Central memory CD4-positive, alpha-beta T cell (primary cell): ENCODE measurements around the gene NME4.
A peak's percentile ranks its signal among the peaks of the same experiment; 100 is the strongest.

ENCODE experiments used
- DNase-seq: peaks from one replicate; pipeline ENCODE4 v3.0.0; 2022

Gene NME4

DNA sequence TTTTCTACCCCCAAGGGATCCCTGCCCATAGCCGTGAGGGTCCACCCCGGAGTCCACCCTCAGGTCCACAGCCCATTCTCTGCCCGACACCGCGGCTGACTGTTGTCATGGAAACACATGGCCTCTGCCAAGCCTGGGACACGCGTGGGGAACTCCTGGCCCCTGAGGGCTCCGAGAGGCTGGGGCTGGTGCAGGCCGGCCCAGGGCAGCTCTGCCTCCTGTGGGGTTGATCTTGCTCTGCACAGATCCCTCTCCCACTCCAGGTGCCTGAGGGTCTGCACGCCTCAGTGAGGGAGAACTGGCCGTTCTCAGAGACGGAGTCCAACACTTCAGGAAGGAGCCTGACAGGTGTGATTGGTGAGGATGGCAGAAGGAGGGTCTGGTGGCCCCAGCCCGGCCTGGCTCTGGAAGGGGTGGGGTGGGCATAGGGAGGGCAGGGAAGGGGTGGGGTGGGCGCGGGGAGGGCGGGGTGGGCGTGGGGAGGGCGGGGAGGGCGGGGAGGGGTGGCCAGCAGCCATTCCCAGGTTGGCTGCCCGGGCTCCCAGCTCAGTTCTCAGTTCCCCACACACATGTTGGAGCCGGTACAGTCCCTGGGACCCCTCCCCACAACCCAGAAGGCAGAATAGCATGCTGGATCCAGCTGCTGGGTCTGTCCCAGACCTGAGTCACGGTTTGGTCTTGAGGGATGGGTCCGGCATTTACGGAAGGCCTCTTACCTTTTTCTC, 33.1 kb upstream of the NME4 start:
- DNase-seq, result no peak

DNA sequence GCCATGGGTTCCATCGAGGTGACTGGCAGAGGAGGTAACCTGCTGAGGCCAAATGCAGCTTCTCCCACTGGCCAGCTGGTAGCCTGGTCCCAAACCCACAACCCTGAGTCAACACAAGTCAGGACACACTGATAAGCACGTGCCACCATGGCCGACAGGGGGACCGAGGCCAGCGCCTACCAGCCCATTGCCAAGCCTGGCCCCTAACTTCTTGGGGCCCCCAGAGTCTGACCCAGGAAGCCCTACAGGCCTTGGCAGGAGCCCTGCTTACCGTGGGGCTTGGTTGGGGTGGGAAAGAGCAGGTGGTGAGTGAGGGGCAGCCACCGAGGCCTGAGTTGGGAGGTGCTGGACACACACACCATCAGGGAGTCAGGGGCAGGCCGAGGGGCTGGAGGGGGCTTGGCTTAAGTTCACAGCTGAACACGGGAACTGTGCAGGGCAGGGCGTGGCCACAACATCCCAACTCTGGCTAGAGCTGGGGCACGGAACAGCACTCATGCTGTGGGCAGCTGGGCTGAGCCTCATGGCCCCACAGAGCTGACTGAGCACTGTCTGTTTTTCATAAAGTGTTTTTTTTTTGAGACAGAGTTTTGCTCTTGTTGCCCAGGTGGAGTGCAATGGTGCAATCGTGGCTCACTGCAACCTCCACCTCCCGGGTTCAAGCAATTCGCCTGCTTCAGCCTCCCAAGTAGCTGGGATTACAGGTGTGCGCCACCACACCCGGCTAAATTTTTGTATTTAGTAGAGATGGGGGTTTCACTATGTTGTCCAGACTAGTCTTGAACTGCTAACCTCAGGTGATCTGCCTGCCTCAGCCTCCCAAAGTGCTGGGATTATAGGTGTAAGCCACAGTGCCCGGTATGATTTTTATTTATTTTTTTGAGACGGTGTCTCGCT, 32.2 kb upstream of the NME4 start:
- no peak for DNase-seq

DNA sequence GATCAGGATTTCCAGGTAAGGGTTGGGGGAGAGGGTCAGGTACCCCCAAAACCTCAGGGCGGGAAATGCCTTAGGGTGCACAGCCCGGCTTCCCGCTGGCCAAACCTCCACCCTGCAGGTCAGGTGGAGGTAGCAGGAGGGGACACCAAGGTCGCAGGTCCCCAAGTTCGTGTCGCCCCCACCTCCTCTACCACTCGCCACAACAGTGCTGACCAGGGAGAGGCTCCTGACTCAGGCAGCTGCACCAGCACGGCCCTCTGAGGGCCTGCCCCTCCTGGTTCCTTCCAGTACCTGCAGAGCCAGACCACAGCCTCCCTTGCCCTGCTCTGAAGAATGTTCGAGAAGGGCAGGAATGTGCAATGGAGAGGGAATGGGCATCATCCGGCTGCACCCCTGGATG, 30.5 kb upstream of the NME4 start:
- DNase-seq, result no peak

DNA sequence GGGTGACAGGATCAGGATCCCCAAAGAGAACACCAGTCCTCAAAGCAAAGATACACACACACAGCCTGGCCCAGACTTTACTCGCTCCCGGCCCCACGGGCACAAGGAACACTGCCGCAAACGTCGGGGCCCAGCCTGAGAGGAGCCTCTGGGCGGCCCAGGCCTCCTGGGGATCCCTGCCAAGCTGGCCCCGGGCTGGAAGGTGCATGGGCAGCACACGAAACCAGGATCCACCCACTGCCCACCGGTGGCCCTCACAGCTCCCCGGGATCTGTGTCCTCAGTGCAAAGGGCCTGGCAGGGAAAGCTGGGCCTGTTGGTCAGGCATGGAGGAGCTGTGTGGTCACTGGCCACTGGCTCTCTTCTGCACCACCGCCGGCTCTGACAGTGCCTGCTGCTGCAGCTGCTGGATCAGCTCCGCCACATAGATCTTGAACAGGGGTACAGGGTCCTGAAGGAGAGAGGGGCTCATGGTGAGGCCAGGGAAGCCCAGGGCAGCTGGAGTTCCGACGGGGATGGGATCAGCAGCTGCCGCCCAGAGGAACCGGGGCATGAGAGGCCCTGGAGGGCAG, 29.6 kb upstream of the NME4 start:
- no peak for DNase-seq

DNA sequence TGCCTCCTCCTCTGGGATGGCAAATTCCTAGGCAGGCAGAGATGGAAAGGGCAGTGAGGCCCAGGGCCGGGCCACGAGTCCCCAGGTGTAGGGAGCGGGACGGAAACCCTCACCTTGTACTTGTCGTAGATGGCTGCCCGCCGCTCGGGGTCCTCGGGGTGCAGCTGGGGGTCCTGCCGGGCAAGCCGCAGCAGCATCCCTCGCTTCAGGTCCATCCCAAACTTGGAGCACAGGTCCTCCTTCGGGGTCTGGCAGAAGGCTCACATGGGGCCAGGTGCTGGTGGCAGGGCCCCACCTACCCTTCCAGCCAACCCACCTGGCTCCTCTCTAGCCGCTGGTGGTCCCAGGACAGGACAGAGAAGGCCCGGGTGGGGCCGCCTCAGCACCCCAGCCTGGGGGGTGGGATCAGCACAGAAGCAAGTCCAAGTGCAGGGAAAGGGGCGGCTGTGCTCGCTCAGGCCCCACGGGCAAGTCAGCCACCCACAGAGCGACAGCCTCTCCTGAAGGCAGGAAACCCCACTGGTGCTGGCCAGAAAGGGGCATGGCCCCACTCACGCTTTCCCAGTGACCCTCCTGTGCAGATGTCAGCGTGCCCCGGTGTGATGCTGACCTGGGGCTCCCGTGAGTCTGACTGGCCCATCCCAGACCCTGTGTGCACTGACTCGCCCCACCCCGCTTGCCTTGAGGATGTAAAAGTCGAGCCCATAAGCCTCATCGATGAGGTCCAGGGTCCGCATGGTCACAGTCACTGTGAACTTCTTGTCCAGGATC, 28.4 kb upstream of the NME4 start:
- no peak for DNase-seq

DNA sequence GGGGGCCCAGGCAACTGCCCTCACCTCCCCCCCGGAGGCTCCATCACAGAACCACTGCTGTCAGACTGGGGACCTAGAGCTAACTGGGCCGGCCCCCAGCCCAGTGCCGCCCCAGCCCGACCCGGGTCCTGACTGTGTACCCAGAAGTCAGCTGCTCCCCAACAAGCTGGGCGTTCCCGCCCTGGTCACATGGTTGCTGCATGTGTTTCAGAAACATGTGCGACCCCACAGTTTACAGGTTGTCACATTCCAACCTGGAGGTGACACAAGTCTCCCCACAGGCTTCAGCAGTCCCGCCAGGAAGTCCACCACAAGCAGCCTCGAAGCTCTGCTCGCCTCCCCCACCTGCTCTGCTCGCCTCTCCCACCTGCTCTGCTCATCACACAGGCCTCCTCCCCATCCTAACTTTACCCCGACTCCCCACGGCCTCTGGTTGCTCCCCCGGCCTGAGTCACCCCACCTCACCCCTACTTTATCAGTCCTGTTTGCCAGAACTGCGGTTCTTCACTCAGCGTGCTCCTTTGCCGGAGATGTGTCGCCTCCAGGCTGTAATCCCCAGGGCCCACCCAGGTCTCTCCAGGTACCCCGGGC, 27.6 kb upstream of the NME4 start:
- DNase-seq, result no peak

DNA sequence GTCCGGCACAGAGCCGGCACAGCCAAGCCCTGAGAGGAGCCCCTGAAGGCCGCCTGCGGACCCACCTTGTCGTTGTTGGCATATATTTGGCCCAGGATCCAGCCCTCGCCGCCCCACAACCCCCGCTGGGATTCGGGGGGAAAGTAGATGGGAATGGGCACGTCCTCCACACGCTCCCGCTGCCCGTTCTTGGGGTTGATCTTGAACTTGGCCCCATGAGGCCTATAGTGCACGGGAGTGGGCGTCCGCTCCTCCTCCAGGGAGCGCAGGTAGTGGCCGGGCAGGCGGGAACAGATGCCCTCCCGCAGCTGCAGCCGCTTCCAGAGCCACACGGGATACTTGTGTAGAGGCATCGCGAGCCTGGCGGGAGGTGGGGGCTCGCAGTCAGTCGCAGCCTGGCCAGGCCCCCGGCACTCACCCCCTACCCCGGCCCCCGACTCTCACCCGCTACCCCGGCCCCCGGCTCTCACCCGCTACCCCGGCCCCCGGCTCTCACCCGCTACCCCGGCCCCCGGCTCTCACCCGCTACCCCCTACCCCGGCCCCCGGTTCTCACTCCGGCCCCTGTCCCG, 27.0 kb upstream of the NME4 start:
- DNase-seq, result no peak

DNA sequence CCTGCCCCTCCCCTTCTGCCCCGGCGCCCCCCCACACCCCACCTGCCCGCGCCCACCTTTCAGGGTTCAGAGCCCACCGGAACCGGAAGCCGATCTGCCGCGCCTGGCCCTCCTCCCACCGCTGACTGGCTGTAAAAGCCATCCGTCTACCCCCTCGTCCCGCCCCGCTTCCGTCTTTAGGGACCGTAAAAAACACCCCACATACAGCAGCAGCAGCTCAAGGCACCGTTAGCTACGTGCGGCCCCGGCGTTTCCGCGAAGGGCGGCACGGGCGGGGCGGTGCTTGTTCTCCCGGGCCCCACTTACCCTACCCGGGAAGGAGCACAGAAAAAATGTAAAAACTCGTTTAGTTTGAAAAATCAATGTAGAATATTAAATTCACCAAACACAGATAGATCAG, 26.6 kb upstream of the NME4 start, which contains the start of gene MRPL28:
MRPL28 (minus strand) TSS at position 96 of the 400 bp plus-strand sequence. CDS start 320 bp downstream, outside the sequence.
- DNase-seq, result peak; percentile 87

DNA sequence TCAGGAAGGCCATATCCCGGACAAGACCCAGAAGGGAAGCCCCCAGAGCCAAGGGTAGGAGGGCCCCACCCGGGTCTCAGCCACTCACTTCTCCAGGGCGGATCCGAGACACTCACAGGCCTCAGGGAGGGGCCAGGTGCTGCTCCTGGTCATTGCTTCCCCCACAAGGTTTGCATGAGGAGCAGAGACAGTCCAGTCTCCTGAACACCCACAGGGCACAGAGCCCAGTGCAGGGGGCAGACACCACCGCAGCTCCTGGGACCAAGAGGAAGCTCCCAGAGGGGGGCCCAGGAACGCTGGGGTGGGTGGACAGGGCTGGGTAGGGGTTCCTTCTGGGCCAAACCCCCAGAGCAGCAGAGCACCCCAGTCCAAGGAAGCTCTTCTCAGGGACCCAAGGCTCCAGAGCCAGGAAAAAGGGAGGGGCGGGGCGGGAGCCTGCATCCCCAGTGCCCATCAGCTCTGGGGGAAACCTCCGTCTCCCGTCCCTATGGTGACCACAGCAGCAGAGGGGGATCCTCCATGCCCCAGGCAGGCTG, 26.0 kb upstream of the NME4 start:
- no peak for DNase-seq

DNA sequence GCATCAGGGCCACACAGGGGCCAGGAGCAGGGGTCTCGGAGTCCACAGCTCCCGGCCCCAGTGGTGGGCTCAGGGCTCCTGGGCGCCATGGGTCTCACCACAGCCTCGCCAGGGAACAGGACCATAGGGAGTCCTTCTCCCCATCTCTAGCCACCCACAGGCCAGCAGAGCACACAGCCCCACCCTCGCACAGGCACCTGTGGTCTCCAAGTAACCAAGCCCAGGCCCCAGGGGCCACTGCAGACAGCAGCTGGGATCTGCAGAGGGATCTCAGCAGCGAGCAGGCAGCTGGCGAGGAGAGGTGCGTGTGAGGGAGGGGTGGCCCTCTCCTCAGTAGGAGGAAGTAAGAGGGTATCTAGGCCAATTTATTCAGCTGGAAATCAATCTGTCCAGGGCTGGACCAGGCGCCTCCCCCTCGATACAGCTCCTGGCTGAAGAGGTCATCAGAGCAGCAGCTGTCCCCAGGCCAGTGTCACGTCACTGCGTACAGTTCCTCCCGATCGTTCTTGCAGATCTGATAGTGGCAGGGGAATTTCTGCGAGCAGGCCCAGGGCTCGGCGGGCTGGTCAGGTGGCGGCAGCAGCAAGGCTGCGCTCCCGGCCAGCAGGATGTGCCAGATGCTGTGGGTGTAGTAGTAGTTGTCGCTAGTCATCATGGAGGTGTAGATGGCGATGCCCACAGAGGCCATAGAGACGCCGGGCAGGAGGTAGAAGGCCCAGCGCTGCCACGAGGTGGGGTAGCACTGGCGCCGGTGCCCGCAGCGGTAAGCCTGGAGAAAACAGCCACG, 25.3 kb upstream of the NME4 start:
- DNase-seq, result no peak

DNA sequence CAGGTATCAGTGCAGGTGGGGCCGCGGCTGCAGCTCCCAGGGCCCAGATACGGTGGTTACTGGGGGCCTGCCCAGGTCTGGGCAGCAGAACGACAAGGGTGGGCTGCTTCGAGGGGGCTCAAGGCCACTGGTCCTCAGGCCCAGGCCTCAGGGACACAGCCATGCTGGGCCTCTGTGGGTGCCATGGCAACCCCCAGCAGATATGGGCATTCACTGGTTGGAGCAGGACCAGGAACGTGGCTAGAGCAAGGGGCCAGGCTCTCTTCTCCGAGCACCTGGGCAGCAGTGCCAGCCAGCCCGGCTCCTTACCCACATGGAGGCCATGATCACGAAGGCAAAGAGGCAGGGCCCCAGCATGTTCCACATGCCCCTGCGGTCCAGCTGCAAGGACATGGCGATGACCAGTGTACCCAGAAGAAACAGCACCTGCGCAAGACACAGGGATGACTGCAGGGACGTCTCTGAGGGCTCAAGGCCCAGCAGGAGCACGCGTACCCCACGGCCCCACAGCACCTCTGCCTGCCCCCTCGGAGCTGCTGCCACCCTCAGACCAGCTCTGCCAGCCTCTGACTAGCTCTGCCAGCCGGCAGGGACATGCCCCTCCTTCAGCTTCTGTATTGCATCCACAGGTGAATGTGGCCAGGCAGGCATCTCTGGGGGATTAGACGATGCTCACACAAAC, 24.6 kb upstream of the NME4 start:
- no peak for DNase-seq

DNA sequence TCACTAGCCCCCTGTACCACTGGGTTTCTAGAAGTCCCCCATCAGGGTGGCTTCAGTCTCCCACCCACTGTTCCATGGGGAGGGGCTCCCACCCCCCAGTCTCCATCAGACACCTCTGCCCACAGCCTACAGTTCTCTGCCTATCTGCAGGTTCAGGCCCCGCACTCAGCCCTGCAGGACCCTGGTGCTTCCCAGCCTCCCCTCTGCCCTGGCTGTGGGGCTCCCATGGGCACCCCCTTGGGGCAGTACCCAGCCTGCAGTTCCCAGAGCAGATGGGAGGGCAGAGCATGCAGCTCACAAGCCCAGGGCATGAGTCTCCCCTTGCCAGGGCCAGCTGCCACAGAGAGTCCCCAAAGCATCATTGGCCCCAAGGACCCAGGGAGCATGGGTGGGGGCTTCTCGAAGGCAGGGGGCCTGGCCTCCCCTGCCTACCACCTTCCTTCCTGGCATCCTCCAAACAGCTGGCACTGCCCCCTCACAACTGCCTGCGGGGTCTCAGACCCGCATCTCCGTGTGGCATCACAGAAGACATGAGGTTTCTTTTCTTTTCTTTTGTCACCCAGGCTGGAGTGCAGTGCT, 23.9 kb upstream of the NME4 start:
- DNase-seq, result no peak

DNA sequence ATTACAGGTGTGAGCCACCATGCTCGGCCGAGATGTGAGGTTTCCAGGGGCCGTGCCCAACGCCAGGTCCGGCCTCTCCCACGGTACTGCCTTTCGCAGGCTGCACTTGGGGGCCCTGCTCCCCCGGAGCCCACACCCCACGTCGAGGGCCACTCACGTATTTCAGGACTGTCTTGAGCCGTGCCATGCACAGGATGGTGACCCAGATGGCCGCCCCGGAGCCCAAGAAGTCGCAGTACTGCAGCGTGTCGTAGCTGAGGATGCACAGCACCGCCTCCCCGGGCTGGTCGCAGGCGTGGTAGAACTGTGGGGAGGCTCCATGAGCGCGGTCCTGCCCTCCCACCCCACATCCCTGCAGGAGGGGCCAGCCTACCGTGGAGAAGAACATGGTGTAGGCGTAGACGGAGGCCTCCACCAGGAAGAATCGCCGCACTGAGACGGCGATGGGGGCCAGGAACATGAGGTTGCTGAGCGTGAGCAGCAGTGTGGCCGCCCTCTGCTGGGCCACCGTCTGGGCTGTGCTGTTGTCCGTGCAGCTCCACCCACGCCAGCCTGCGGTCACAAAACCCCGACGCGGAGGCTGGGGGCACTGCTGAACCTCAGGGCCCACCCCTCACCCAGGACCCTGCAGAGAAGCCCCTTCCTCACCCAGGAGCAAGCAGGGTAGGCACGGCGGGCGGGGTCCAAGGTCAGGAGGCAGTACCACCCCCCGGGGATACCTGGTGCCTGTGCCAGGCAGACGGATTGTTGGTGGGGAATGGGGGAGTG, 23.0 kb upstream of the NME4 start:
- no peak for DNase-seq

DNA sequence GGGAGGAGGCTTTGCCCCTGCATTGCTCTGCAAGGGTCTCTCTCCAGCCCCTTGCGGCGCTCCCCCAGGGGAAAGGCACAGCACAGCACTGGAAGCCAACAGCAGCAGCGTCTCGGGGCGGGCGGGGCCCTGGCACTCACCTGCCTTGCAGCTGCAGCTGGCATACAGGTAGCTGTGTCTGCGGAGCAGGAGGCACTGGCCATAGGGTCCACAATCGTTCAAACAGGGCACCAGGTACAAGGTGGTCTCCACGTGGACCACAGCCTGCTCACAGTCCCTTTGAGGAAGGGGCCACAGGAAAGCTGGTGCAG, 22.4 kb upstream of the NME4 start:
- DNase-seq, result no peak

DNA sequence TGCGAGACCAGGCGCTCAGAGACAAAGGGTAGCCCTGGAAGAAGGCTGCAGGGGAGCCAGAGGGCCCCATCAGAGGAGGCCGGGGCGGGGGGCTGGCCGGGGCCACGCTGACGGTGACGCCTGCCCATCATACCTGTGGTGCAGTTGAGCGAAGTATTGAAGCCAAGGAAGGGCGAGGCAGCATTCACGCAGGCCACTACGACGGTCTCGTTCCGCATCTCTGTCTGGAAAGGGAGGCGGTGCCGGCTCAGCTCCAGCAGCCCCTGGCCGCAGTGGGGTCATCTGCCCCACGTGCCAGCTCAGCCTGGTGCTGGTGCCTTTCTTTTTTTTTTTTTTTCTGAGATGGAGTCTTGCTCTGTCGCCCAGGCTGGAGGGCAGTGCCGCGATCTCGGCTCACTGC, 21.8 kb upstream of the NME4 start:
- no peak for DNase-seq

DNA sequence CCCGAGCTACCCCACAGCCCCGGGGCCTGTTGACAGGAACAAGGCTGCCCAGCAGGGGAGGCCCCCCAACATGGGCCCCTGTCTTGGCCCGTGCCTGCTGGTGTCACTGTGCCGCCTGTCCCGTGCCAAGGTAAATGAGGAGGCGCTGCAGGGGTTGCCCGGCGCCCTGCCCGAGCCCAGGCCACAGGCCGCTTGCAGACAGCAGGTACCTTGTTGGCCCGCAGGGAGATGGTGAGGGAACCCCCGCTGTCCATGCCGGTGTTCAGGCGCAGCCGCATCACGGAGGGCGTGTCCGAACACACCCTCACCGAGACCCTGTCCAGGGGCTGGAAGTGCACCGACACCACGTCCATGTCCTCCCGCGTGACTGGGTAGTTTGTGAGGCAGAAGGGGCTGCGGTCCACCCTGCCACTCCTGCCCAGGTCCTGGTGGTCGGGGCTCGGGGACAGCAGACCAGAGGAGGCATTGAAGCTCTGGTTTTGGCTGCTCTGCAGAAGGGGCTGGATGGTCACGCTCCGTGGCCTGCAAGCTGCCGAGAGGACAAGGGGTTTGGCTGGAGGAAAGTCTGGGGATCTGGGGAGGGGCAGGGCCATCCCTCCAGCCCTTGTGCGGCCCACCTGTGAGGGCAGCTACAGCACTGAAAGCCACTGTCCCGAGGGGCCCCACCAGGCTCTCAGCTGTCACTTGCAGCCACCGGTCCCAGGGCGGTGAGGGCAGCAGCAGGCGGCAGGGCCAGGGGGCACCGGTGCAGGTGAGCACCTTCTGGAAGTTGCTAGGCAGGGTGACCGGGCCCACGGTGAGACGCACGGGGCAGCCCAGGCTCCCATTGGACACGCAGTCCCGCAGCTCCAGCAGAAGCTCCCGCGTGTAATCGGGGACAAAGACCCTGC, 20.8 kb upstream of the NME4 start:
- DNase-seq, result no peak

DNA sequence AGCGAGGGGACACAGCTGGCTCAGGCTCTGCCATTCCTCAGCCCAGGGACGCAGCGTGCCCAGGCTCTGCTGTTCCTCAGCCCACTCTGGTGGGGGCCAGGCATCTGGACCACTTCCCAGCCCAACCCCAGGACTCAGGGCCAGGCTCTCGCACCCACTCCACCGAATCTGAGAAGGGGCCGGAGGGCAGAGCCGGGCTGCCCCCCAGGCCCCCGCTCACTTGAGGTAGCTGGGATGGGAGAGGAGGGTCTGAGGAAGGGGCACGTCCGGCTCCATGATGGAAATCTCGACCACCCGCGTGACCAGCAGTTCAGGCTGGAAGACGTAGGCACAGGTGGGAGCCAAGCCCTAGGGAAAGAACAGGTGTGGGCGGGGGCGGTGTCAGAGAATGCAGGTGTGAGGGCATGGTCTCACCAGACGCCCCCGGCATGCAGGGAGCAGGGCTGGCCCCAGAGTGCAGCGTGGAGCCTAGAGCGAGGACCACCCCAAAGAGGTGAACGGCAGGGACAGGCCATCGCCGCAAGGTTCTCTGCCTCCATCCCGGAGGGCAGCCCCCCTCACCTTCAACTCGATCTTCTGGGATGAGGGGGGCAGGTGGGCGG, 20.1 kb upstream of the NME4 start:
- DNase-seq, result no peak

DNA sequence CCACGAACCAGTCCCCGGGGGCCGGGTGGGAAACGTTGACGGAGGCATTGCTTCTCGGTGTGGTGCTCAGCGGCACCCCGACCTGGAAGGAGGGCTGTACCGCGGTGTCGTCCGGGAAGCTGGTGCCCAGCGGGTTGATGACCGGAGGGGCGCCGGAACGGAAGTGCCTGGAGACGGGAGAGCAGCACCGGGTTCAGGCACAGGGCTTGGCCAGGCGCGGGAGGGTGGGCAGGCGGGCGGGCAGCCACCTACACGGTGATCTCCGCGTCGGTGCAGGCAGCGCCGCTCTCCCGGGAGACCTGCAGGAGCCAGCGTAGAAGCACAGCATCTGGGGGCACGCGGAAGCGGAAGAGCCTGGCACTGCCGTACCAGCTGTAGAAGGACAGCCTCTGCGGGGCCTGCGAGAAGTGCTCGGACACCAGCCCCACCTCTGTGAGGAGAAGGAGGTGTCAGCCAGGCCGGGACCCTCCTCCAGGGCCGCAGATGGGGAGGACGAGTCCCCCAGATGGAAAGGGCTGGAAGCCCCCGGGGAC, 19.5 kb upstream of the NME4 start:
- no peak for DNase-seq
